Mesenchymal stem cell (in vitro differentiated cells and primary cell): ENCODE measurements around the gene FAF1.

Source experiments
- DNase-seq: peaks from one replicate; pipeline ENCODE4 v3.0.0-alpha.2; 2013
- H2AFZ ChIP-seq: one replicate; pipeline ENCODE4 v1.6.1; 2013; ENCODE audit warnings: low read depth, mild to moderate bottlenecking, control low read depth, inconsistent platforms, low read length, moderate library complexity
- H2AK5ac ChIP-seq: 2 replicates; pipeline ENCODE4 v1.6.1; 2013; ENCODE audit warnings: low read length, moderate library complexity, mild to moderate bottlenecking, inconsistent platforms; ENCODE audit not compliant: severe bottlenecking
- H2BK120ac ChIP-seq: one replicate; pipeline ENCODE4 v1.6.1; 2013; ENCODE audit warnings: low read depth, mild to moderate bottlenecking, inconsistent platforms, low read length, moderate library complexity
- H2BK12ac ChIP-seq, 2 experiments: one replicate each; pipeline ENCODE4 v1.6.1; 2013; ENCODE audit warnings: inconsistent platforms in 2 of 2, low read length in 2 of 2, mild to moderate bottlenecking in 2 of 2, moderate library complexity in 2 of 2, control low read depth in 1 of 2
- H2BK15ac ChIP-seq: one replicate; pipeline ENCODE4 v1.6.1; 2013; ENCODE audit warnings: mild to moderate bottlenecking, low read depth, inconsistent platforms; ENCODE audit not compliant: poor library complexity, severe bottlenecking
- H2BK5ac ChIP-seq: 2 replicates; pipeline ENCODE4 v1.6.1; 2013; ENCODE audit warnings: low read depth, mild to moderate bottlenecking, low read length, control low read depth, inconsistent platforms; ENCODE audit not compliant: poor library complexity, severe bottlenecking
- H3K14ac ChIP-seq, 2 experiments: one replicate each; pipeline ENCODE4 v1.6.1; 2013; ENCODE audit warnings: inconsistent platforms in 2 of 2, low read length in 2 of 2, control low read depth in 1 of 2, mild to moderate bottlenecking in 1 of 2, moderate library complexity in 1 of 2
- H3K18ac ChIP-seq, 2 experiments: one replicate each; pipeline ENCODE4 v1.6.1; 2013; ENCODE audit warnings: inconsistent platforms in 2 of 2, low read length in 2 of 2, control low read depth in 1 of 2, low read depth in 1 of 2, mild to moderate bottlenecking in 1 of 2
- H3K23ac ChIP-seq, 2 experiments: one replicate each; pipeline ENCODE4 v1.6.1; 2013; ENCODE audit warnings: inconsistent platforms in 2 of 2, low read length in 2 of 2, mild to moderate bottlenecking in 2 of 2, moderate library complexity in 2 of 2, control low read depth in 1 of 2
- H3K27ac ChIP-seq: 2 replicates; pipeline ENCODE4 v1.5.1; 2013; ENCODE audit warnings: mild to moderate bottlenecking, moderate library complexity, low read length, control low read depth, inconsistent platforms; ENCODE audit not compliant: poor library complexity, severe bottlenecking
- H3K27me3 ChIP-seq, 2 experiments: 2 replicates each; pipeline versions ENCODE4 v1.6.1 to v1.7.0; 2013; ENCODE audit warnings: low read length in 2 of 2, mild to moderate bottlenecking in 2 of 2, moderate library complexity in 2 of 2, control low read depth in 1 of 2, inconsistent platforms in 1 of 2; ENCODE audit not compliant: control insufficient read depth in 1 of 2, insufficient read depth in 1 of 2
- H3K36me3 ChIP-seq, 2 experiments: 2 replicates each; pipeline versions ENCODE4 v1.6.1 to v1.7.0; 2013; ENCODE audit warnings: low read length in 2 of 2, control low read depth in 1 of 2, inconsistent platforms in 1 of 2, low read depth in 1 of 2, mild to moderate bottlenecking in 1 of 2; ENCODE audit not compliant: insufficient read depth in 2 of 2, control insufficient read depth in 1 of 2
- H3K4ac ChIP-seq, 2 experiments: one replicate each; pipeline ENCODE4 v1.6.1; 2013; ENCODE audit warnings: inconsistent platforms in 2 of 2, low read length in 2 of 2, mild to moderate bottlenecking in 2 of 2, moderate library complexity in 2 of 2, control low read depth in 1 of 2, low read depth in 1 of 2
- H3K4me1 ChIP-seq: 2 replicates; pipeline ENCODE4 v1.6.1; 2013; ENCODE audit warnings: low read depth, low read length, control low read depth; ENCODE audit not compliant: control insufficient read depth, insufficient read depth
- H3K4me2 ChIP-seq: 2 replicates; pipeline ENCODE4 v1.6.1; 2013; ENCODE audit warnings: low read length, mild to moderate bottlenecking, inconsistent platforms; ENCODE audit not compliant: poor library complexity, severe bottlenecking
- H3K4me3 ChIP-seq, 2 experiments: 2 replicates each; pipeline versions ENCODE4 v1.5.1 to v1.7.0; 2013; ENCODE audit warnings: low read length in 2 of 2, mild to moderate bottlenecking in 2 of 2, control low read depth in 1 of 2, low read depth in 1 of 2; ENCODE audit not compliant: insufficient read depth in 1 of 2
- H3K79me1 ChIP-seq: replicated peaks from 2 replicates; pipeline ENCODE4 v1.6.1; 2013; ENCODE audit warnings: mild to moderate bottlenecking, control low read depth, low read length, inconsistent platforms; ENCODE audit not compliant: poor library complexity, severe bottlenecking
- H3K9ac ChIP-seq: 2 replicates; pipeline ENCODE4 v1.7.0; 2013; ENCODE audit warnings: mild to moderate bottlenecking, low read length, moderate library complexity
- H3K9me3 ChIP-seq: 2 replicates; pipeline ENCODE4 v1.7.0; 2013; ENCODE audit warnings: mild to moderate bottlenecking, low read length; ENCODE audit not compliant: control insufficient read depth
- H4K8ac ChIP-seq: one replicate; pipeline ENCODE4 v1.6.1; 2013; ENCODE audit warnings: inconsistent platforms, mild to moderate bottlenecking, low read length, moderate library complexity
- H4K91ac ChIP-seq: one replicate; pipeline ENCODE4 v1.6.1; 2013; ENCODE audit warnings: mild to moderate bottlenecking, low read length, inconsistent platforms
- WGBS: methylation state at CpG from one replicate; pipeline ENCODE4 v1.1.7; 2013; ENCODE audit warnings: mixed read lengths; 5-methylcytosine and 5-hydroxymethylcytosine counted together

FAF1 gene

GRCh38 chr1:50603274-50604271 lies 356.5 kb downstream of the FAF1 start:
- Histone ChIP-seq H3K4ac (no peak overlapping the region), H2AK5ac (peak overlapping the region; percentile 43), H2BK5ac (no peak overlapping the region), H2BK120ac (no peak overlapping the region), H3K4me2 (no peak overlapping the region), H3K9ac (peak overlapping the region; percentile 21), H4K8ac (no peak overlapping the region), H3K4me3 (no peak overlapping the region), H2AFZ (no peak overlapping the region), H2BK12ac (no peak overlapping the region), H3K9me3 (no peaks in the 10 kb centered on the region), H2BK15ac (no peak overlapping the region), H3K27ac (peak overlapping the region; percentile 89), H3K14ac (no peak overlapping the region), H3K18ac (no peak overlapping the region), H3K4me1 (no peaks in the 10 kb centered on the region), H3K23ac (no peak overlapping the region), H4K91ac (no peak overlapping the region), H3K79me1 (peaks cover 1% of the 10 kb centered on the region), H3K27me3 (no peaks in the 10 kb centered on the region), H3K36me3 (no peaks in the 10 kb centered on the region)
- WGBS: 89% methylated on average over 4 of the region's 7 CpGs
- peak; percentile 27 for DNase-seq

GRCh38 chr1:50599546-50599945 lies 360.5 kb downstream of the FAF1 start:
- H3K79me1 ChIP-seq: peaks cover 1% of the 10 kb centered on the region
- H3K23ac ChIP-seq: no peak overlapping the region
- no peak overlapping the region for H3K4me2 ChIP-seq

GRCh38 chr1:50595874-50596273 lies 364.2 kb downstream of the FAF1 start:
- Histone ChIP-seq H3K79me1 (no peaks in the 10 kb centered on the region), H3K14ac (no peak overlapping the region), H2BK120ac (no peak overlapping the region), H2AFZ (no peak overlapping the region), H3K18ac (no peak overlapping the region), H3K23ac (no peak overlapping the region), H2AK5ac (no peak overlapping the region), H3K27me3 (no peaks in the 10 kb centered on the region), H2BK12ac (no peak overlapping the region), H4K91ac (no peak overlapping the region), H3K4me1 (no peaks in the 10 kb centered on the region), H3K4me2 (no peak overlapping the region), H3K9ac (no peak overlapping the region), H3K27ac (no peak overlapping the region), H3K36me3 (no peaks in the 10 kb centered on the region), H3K9me3 (no peaks in the 10 kb centered on the region), H4K8ac (no peak overlapping the region), H2BK15ac (no peak overlapping the region), H2BK5ac (no peak overlapping the region), H3K4ac (no peak overlapping the region), H3K4me3 (no peak overlapping the region)
- no peak for DNase-seq
- WGBS: 100% methylated on average over 6 of the region's 8 CpGs

More at GRCh38 chr1:50599546-50599945, 360.5 kb downstream of the FAF1 start:
- Histone ChIP-seq H3K14ac (no peak overlapping the region), H3K4me3 (no peak overlapping the region), H4K91ac (no peak overlapping the region), H3K4ac (no peak overlapping the region), H3K4me1 (no peaks in the 10 kb centered on the region), H3K27me3 (no peaks in the 10 kb centered on the region), H2BK120ac (no peak overlapping the region), H3K27ac (no peak overlapping the region), H2AK5ac (no peak overlapping the region), H3K9ac (no peak overlapping the region), H2BK5ac (no peak overlapping the region), H2BK12ac (no peak overlapping the region), H4K8ac (no peak overlapping the region), H3K9me3 (no peaks in the 10 kb centered on the region), H2AFZ (no peak overlapping the region), H2BK15ac (no peak overlapping the region), H3K18ac (no peak overlapping the region), H3K36me3 (no peaks in the 10 kb centered on the region)
- no peak for DNase-seq

- Histone ChIP-seq H2AK5ac (no peak overlapping the region), H3K36me3 (peaks cover 3 to 7% of the 10 kb centered on the region in 2 experiments), H3K4me3 (no peak overlapping the region), H3K14ac (no peak overlapping the region), H3K27me3 (no peaks in the 10 kb centered on the region), H2BK120ac (no peak overlapping the region), H2BK5ac (no peak overlapping the region), H3K27ac (no peak overlapping the region), H3K9ac (no peak overlapping the region), H3K4me1 (no peaks in the 10 kb centered on the region), H2BK15ac (no peak overlapping the region), H3K79me1 (no peaks in the 10 kb centered on the region), H3K4me2 (no peak overlapping the region), H2AFZ (no peak overlapping the region), H3K18ac (no peak overlapping the region), H2BK12ac (no peak overlapping the region), H3K4ac (no peak overlapping the region), H3K23ac (no peak overlapping the region), H4K8ac (no peak overlapping the region), H4K91ac (no peak overlapping the region), H3K9me3 (no peaks in the 10 kb centered on the region)
- WGBS: no CpG with 5 or more reads among the region's 2 CpGs
- no peak for DNase-seq
Observed at GRCh38 chr1:50593515-50593914, 366.6 kb downstream of the FAF1 start.
